ENCODE data around the gene MCM10. TPM values are rescaled to one million over a fixed set of nuclear protein-coding genes. Genes with fewer than 3 reads are reported as not detected.
A peak's percentile ranks its signal among the peaks of the same experiment; 100 is the strongest.

The MCM10 gene
- total RNA-seq, 6 donors from 2014 or later = 0.49 to 18.6 (median 0.61) TPM; not detected in 1

DNA sequence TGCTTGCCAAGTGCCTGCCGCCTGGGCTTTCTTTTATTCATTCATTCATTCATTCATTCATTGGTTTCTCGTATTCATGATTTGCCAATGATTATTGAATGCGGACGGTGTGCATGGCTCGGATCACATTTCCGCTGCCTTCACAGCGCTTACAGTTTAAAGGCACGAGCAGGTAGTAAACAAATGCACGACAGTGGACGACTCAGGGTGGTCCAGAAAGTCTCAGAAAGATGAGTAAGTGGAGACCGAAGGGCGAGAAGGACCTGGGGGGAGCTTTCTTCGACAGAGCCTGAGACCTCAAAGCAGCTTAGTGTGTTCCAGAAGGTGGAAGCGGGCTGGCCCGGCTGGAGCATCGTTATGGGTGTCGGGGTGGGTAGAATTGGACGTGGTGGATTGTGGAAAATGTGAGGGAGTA is 506 bp downstream of the MCM10 start:
- no peak for DNase-seq
- Histone ChIP-seq H3K27ac (peak overlapping the region in 1 of 4 donors; percentile 70), H3K4me3 (peak overlapping the region in 3 of 4 donors; percentile 46 to 62 (median 47)), H3K27me3 (no peaks in the 10 kb centered on the region), H3K4me1 (peaks cover 7 to 20% (median 10%) of the 10 kb centered on the region in 4 donors), H3K9me3 (no peaks in the 10 kb centered on the region), H3K36me3 (no peaks in the 10 kb centered on the region)
- no peak for TF ChIP-seq POLR2AphosphoS5 (IDR thresholded peaks at IDR 0.05)
- no peak for TF ChIP-seq EP300 (IDR thresholded peaks at IDR 0.05)
- TF ChIP-seq POLR2A (IDR thresholded peaks at IDR 0.05) = no peak
- TF ChIP-seq, protein P1, sequence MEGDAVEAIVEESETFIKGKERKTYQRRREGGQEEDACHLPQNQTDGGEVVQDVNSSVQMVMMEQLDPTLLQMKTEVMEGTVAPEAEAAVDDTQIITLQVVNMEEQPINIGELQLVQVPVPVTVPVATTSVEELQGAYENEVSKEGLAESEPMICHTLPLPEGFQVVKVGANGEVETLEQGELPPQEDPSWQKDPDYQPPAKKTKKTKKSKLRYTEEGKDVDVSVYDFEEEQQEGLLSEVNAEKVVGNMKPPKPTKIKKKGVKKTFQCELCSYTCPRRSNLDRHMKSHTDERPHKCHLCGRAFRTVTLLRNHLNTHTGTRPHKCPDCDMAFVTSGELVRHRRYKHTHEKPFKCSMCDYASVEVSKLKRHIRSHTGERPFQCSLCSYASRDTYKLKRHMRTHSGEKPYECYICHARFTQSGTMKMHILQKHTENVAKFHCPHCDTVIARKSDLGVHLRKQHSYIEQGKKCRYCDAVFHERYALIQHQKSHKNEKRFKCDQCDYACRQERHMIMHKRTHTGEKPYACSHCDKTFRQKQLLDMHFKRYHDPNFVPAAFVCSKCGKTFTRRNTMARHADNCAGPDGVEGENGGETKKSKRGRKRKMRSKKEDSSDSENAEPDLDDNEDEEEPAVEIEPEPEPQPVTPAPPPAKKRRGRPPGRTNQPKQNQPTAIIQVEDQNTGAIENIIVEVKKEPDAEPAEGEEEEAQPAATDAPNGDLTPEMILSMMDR (IDR thresholded peaks at IDR 0.05) = no peak
- no peak for ATAC-seq (ENCODE audit: low FRiP score in 2 of 2)
- 4 to 7% methylated on average over 18 of the region's 18 CpGs for WGBS, 2 donors

DNA sequence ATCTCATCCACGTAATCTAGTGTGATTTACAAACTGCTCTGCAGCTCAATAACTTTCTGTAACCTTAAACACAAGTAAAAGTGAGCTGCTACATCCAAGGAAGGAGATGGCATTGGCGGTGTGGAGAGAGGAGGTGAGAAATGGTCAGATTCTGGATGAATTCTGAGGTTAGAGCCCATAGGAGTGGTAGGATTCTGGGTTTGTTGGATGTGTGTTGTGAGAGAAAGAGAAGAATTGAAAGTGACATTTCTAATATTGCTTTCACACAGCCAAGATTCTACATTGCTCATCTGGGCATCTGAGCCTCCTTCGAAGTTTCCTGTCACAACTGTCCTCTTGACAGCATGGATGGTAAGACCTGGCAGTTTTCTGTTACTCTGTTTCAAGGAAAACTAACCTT is 2.5 kb downstream of the MCM10 start:
- H3K9me3 ChIP-seq = no peaks in the 10 kb centered on the region
- H3K4me1 ChIP-seq = peaks cover 7 to 20% (median 10%) of the 10 kb centered on the region in 4 donors
- 90 to 94% methylated on average over 3 of the region's 3 CpGs for WGBS, 2 donors
- ATAC-seq (ENCODE audit: low FRiP score in 2 of 2) (no peak), DNase-seq (no peak)
- no peaks in the 10 kb centered on the region for H3K36me3 ChIP-seq
- H3K4me3 ChIP-seq = no peak overlapping the region
- no peaks in the 10 kb centered on the region for H3K27me3 ChIP-seq
- TF ChIP-seq POLR2A (IDR thresholded peaks at IDR 0.05) (no peak), EP300 (IDR thresholded peaks at IDR 0.05) (no peak), POLR2AphosphoS5 (IDR thresholded peaks at IDR 0.05) (no peak)
- TF ChIP-seq, protein P1 (IDR thresholded peaks at IDR 0.05) = no peak
- no peak overlapping the region for H3K27ac ChIP-seq

DNA sequence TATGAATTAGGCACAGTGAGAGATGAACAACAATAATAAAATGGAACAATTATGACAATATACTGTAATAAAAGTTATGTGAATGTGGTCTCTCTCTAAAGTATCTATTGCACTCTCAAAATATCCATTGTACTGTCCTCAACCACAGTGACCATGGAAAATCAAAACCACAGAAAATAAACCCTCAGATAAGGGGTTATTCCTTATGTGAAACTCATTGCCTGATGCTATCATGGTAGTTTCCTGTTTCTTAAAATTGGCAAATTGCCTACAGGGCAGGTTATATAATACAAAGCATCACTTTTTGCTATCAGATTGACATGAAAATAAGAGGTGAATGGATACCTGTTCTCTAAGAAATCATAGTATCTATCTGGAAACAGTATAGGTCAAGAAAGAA is 3.8 kb downstream of the MCM10 start:
- no peak for DNase-seq
- Histone ChIP-seq H3K9me3 (no peaks in the 10 kb centered on the region), H3K36me3 (no peaks in the 10 kb centered on the region), H3K4me3 (no peak overlapping the region), H3K27ac (no peak overlapping the region), H3K4me1 (peaks cover 7 to 20% (median 10%) of the 10 kb centered on the region in 4 donors), H3K27me3 (no peaks in the 10 kb centered on the region)
- ATAC-seq (ENCODE audit: low FRiP score in 2 of 2) = no peak
- TF ChIP-seq EP300 (IDR thresholded peaks at IDR 0.05) (no peak), POLR2A (IDR thresholded peaks at IDR 0.05) (no peak), POLR2AphosphoS5 (IDR thresholded peaks at IDR 0.05) (no peak)
- TF ChIP-seq, protein P1 (IDR thresholded peaks at IDR 0.05) = no peak

DNA sequence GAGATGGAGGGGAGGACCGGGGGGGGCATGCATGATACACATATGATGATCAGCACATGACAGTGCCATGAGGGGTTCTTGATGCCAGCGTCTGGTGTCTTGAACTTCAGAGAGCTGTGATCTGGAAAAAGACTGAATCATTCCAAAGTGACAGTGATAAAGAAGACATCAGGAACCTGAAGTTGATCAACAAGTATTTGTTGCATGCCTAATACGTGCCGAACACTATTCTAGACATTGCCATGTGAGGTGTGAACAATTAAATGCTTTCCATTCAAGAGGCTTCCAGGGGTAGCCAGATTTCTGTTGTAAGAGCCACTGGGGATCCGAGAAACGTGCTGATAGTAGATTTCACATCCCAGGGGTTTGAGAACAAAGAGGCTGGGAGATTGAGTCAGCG is 6.2 kb downstream of the MCM10 start:
- no peak for DNase-seq
- ATAC-seq (ENCODE audit: low FRiP score in 2 of 2) = no peak
- 89 to 96% methylated on average over 7 of the region's 7 CpGs for WGBS, 2 donors

DNA sequence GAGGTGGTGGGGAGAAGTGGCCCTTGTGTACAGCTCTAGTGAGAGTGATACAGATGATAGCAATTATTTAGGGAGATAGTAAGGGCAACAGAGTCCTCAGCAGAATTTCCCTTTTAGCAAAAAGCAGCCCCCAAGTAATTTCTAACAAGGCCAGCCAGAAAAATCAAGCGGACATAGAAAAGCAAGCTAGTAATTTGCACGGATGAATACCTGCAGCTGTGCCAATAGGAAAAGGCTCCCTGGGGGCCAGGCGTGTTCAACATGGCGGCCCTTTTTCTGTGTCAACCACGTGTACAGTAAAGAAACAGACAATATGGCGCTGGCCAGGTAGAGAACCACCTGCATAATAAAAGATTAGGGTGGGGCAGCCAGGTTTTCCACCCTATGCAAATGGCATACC is 7.4 kb downstream of the MCM10 start:
- TF ChIP-seq POLR2A (IDR thresholded peaks at IDR 0.05) (no peak), EP300 (IDR thresholded peaks at IDR 0.05) (no peak), POLR2AphosphoS5 (IDR thresholded peaks at IDR 0.05) (no peak)
- TF ChIP-seq, protein P1 (IDR thresholded peaks at IDR 0.05) = no peak
- Histone ChIP-seq H3K4me1 (no peaks in the 10 kb centered on the region), H3K36me3 (no peaks in the 10 kb centered on the region), H3K27ac (no peak overlapping the region), H3K9me3 (no peaks in the 10 kb centered on the region), H3K27me3 (no peaks in the 10 kb centered on the region), H3K4me3 (no peak overlapping the region)
- 89 to 91% methylated on average over 6 of the region's 6 CpGs for WGBS, 2 donors
- ATAC-seq (ENCODE audit: low FRiP score in 2 of 2) = no peak
- no peak for DNase-seq

More for the DNA sequence above, 6.2 kb downstream of the MCM10 start:
- no peaks in the 10 kb centered on the region for H3K9me3 ChIP-seq
- no peak overlapping the region for H3K27ac ChIP-seq
- H3K27me3 ChIP-seq = no peaks in the 10 kb centered on the region
- no peaks in the 10 kb centered on the region for H3K36me3 ChIP-seq
- no peak overlapping the region for H3K4me3 ChIP-seq
- H3K4me1 ChIP-seq = no peaks in the 10 kb centered on the region
- no peak for TF ChIP-seq POLR2A (IDR thresholded peaks at IDR 0.05)
- TF ChIP-seq, protein P1 (IDR thresholded peaks at IDR 0.05) = no peak
- TF ChIP-seq EP300 (IDR thresholded peaks at IDR 0.05) = no peak
- TF ChIP-seq POLR2AphosphoS5 (IDR thresholded peaks at IDR 0.05) = no peak
